Measurements from ENCODE around the gene CCDC88B. TPM values are rescaled to one million over a fixed set of nuclear protein-coding genes. Genes with fewer than 3 reads are reported as not detected.

The CCDC88B gene
- total RNA-seq, 1 experiment from 2014 or later = 11.2 TPM

GRCh38 chr11:64321026-64321425 is 19.0 kb upstream of the CCDC88B start:
- Histone ChIP-seq H2BK12ac (ENCODE audit: insufficient read length, low read depth, low read length) (no peak overlapping the region), H3K4me1 (ENCODE audit: insufficient read depth, low read length) (no peaks in the 10 kb centered on the region; the same call in 1 of the 2 replicates), H3K27me3 (ENCODE audit: insufficient read depth, low read length) (no peaks in the 10 kb centered on the region), H3K23ac (ENCODE audit: insufficient read length, low read depth, low read length) (no peak overlapping the region), H3K9me3 (ENCODE audit: control insufficient read depth, low read depth, low read length) (no peaks in the 10 kb centered on the region), H2BK20ac (ENCODE audit: low read depth, low read length, poor library complexity, severe bottlenecking) (no peak overlapping the region), H2BK120ac (ENCODE audit: low read depth, low read length, poor library complexity, severe bottlenecking) (no peak overlapping the region), H3K9ac (ENCODE audit: extremely low read depth, insufficient read length, low read length) (no peak overlapping the region), H3K79me1 (ENCODE audit: insufficient read depth, low read depth, low read length, poor library complexity, severe bottlenecking) (no peaks in the 10 kb centered on the region), H4K20me1 (ENCODE audit: control insufficient read depth, insufficient read depth, insufficient read length) (peaks cover 2% of the 10 kb centered on the region), H3T11ph (ENCODE audit: low read length) (no peak overlapping the region), H3K14ac (ENCODE audit: insufficient read depth, low read length) (no peak overlapping the region), H4K5ac (ENCODE audit: insufficient read length, low read depth, low read length) (no peak overlapping the region), H2AFZ (ENCODE audit: low read length) (no peak overlapping the region), H3K79me2 (ENCODE audit: insufficient read depth, low read length) (no peaks in the 10 kb centered on the region), H3K18ac (ENCODE audit: insufficient read length, low read depth, low read length) (no peak overlapping the region), H3K4ac (ENCODE audit: low read depth, low read length) (no peak overlapping the region), H2BK15ac (ENCODE audit: low read depth, low read length) (no peak overlapping the region), H4K91ac (ENCODE audit: insufficient read length, low read depth, low read length) (no peak overlapping the region), H2AK5ac (ENCODE audit: insufficient read length, low read length) (no peak overlapping the region), H3K56ac (ENCODE audit: insufficient read length, low read depth, low read length) (no peak overlapping the region), H3K4me2 (ENCODE audit: insufficient read depth, insufficient read length, low read length) (no peak overlapping the region), H4K8ac (replicated peaks; ENCODE audit: insufficient read length, low read depth, low read length) (no peak overlapping the region), H2BK5ac (ENCODE audit: insufficient read length, low read length) (no peak overlapping the region), H3K23me2 (ENCODE audit: insufficient read length, low read depth, low read length, poor library complexity, severe bottlenecking) (peaks cover 3% of the 10 kb centered on the region), H3K27ac (ENCODE audit: insufficient read length, low read depth, low read length) (no peak overlapping the region)
- H3K9me3 Mint-ChIP-seq = no peaks in the 10 kb centered on the region
- H3K4me1 Mint-ChIP-seq = peaks cover 29 to 34% of the 10 kb centered on the region in 2 experiments
- no CpG with 5 or more reads among the region's 5 CpGs for WGBS (ENCODE audit: extremely low coverage, insufficient read length, low lambda C conversion rate)
- H3K27me3 Mint-ChIP-seq (ENCODE audit: low read depth) = no peaks in the 10 kb centered on the region
- H3K36me3 Mint-ChIP-seq (ENCODE audit: insufficient read depth in 1 of 3, low read depth in 3 of 3) = peaks cover 15 to 32% (median 31%) of the 10 kb centered on the region in 3 experiments; a peak in 6 of 7 replicates
- no peak for TF ChIP-seq CTCF (conservative IDR thresholded peaks at IDR 0.05)
- H3K4me3 Mint-ChIP-seq = peak overlapping the region in 1 of 2 experiments; percentile 65; a peak in 2 of 5 replicates
- no peak for DNase-seq
- peak overlapping the region in 2 of 3 experiments; percentile 57 to 60; a peak in 4 of 7 replicates for H3K27ac Mint-ChIP-seq

Data from H9 (cell line).